Activated CD4-positive, alpha-beta T cell treated with anti-CD3 and anti-CD28 coated beads, Interleukin-2, amount 50 U/mL, for 48 hours (primary cell): ENCODE results near the gene ADORA2A.
A peak's percentile ranks its signal among the peaks of the same experiment; 100 is the strongest.
"Not testable (repeated sequence)": the region's sequence is repeated elsewhere in the genome, so short reads cannot be mapped to it uniquely, and the experiment has no call there.

ENCODE experiments used
- DNase-seq, 2 experiments: peaks; one replicate each; pipeline ENCODE4 v3.0.0-alpha.2; 2020

ADORA2A gene

GRCh38 chr22:24455751-24456426 is 28.5 kb downstream of the ADORA2A start:
- no peak for DNase-seq

GRCh38 chr22:24457894-24458420 is 30.6 kb downstream of the ADORA2A start:
- no peak for DNase-seq

- DNase-seq = no peak
Observed at GRCh38 chr22:24459911-24460310, 32.5 kb downstream of the ADORA2A start.

- DNase-seq = peak in 1 of 2 experiments; percentile 30
Observed at GRCh38 chr22:24460418-24461089, 33.2 kb downstream of the ADORA2A start.

- DNase-seq = no peak
Observed at GRCh38 chr22:24463071-24463760, 35.8 kb downstream of the ADORA2A start.

GRCh38 chr22:24465566-24465965 is 38.2 kb downstream of the ADORA2A start:
- DNase-seq = no peak

- DNase-seq = no peak
Observed at GRCh38 chr22:24465975-24466374, 38.6 kb downstream of the ADORA2A start.

GRCh38 chr22:24466716-24467328 is 39.4 kb downstream of the ADORA2A start:
- no peak for DNase-seq

- DNase-seq = no peak
Observed at GRCh38 chr22:24467340-24467739, 39.9 kb downstream of the ADORA2A start.

- DNase-seq = no peak
Observed at GRCh38 chr22:24471570-24471969, 44.2 kb downstream of the ADORA2A start.

- DNase-seq = no peak
Observed at GRCh38 chr22:24473284-24473683, 45.9 kb downstream of the ADORA2A start.

GRCh38 chr22:24474221-24474620 is 46.8 kb downstream of the ADORA2A start:
- DNase-seq = no peak

- no peak for DNase-seq
Observed at GRCh38 chr22:24474649-24475255, 47.4 kb downstream of the ADORA2A start.

- no peak for DNase-seq
Observed at GRCh38 chr22:24481641-24482040, 54.2 kb downstream of the ADORA2A start.

GRCh38 chr22:24482575-24482974 is 55.2 kb downstream of the ADORA2A start:
- no peak for DNase-seq

- DNase-seq = no peak
Observed at GRCh38 chr22:24482998-24483397, 55.6 kb downstream of the ADORA2A start.

- no peak for DNase-seq
Observed at GRCh38 chr22:24483976-24484545, 56.7 kb downstream of the ADORA2A start.

GRCh38 chr22:24485170-24485569 is 57.8 kb downstream of the ADORA2A start:
- DNase-seq = no peak

- no peak for DNase-seq
Observed at GRCh38 chr22:24485608-24486007, 58.2 kb downstream of the ADORA2A start.

GRCh38 chr22:24486501-24486921 is 59.1 kb downstream of the ADORA2A start:
- DNase-seq = peak in 1 of 2 experiments; percentile 44

- no peak for DNase-seq
Observed at GRCh38 chr22:24489011-24489410, 61.6 kb downstream of the ADORA2A start.

- not testable (repeated sequence) for DNase-seq
Observed at GRCh38 chr22:24489434-24489833, 62.0 kb downstream of the ADORA2A start.
